Neural progenitor cell (in vitro differentiated cells): ENCODE measurements around the gene PWWP2B.

Experiments
- CTCF ChIP-seq: fragments of 200-600 bp; sonication (generic); IDR thresholded peaks from 2 replicates; pipeline ENCODE4 v1.5.1; 2017; ENCODE audit warnings: antibody characterized with exemption, mild to moderate bottlenecking
- EZH2 ChIP-seq: fragments of 200-600 bp; sonication (generic); IDR thresholded peaks from 2 replicates; pipeline ENCODE4 v1.6.1; 2017; ENCODE audit warnings: antibody characterized with exemption, mild to moderate bottlenecking, moderate library complexity

GRCh38 chr10:132446195-132446581, 49.2 kb downstream of the PWWP2B start:
- TF ChIP-seq CTCF (no peak), EZH2 (no peak)
